HG03280 (cell line): Measurements from ENCODE around the gene CPXM1.
"Not testable (repeated sequence)": the region's sequence is repeated elsewhere in the genome, so short reads cannot be mapped to it uniquely, and the experiment has no call there.

ENCODE experiments used
- ATAC-seq: cut with Tn5 transposase; IDR thresholded peaks from one replicate; pipeline ENCODE4 v1.9.1; 2021; ENCODE audit warnings: mild to moderate bottlenecking, moderate library complexity; ENCODE audit not compliant: unreplicated experiment

Gene CPXM1

GRCh38 chr20:2822073-2822472 lies 21.6 kb upstream of the CPXM1 start:
- no peak for ATAC-seq

DNA sequence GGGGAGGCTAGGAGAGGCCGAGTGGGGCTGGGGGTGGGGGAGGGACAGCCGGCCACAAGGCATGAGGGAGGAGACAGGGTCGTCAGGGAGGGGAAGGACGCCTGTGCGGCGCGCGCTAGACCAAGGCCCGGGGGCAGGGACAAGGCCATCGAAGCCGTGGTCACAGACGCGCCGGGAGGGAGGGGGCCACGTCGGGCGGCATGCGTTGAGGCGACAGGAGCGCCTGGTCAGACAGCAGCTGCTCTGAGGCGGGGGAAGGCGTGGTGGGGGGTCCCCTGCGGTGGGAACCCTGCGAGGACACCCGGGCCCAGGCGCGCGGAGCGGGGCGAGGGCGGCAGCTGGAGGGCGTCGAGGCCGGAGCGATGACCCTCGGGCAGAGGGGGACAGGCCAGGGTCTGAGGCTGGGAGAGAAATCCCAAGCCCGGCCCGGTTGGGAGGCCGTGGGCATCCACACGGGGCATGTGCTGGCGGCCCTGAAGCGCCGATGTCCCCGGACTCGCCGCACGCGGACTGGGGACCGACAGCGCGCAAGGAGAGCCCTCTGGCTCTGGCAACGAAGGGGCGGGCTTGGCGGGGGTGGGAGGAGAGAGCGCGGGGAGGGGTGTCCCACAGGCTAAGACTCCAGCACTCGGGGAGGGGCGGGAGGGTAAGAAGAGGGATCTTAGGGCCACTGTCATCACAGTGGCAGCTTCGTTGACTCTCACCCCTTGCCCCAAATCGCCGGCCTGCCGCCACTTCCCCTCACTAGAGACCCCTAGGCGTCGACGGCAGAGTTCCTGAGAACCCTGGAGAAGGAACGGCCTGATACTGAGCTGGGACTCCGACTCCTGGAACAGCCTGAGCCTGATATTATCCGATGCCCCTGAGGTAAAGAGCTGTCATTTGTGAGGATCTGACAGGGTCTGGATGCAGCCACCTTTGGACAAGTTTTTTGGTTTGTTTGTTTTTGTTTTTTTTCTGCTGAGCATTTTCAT lies 20.8 kb upstream of the CPXM1 start:
- ATAC-seq, result no peak

- no peak for ATAC-seq
These were observed 19.9 kb upstream of the CPXM1 start for GRCh38 chr20:2820084-2820895.

DNA sequence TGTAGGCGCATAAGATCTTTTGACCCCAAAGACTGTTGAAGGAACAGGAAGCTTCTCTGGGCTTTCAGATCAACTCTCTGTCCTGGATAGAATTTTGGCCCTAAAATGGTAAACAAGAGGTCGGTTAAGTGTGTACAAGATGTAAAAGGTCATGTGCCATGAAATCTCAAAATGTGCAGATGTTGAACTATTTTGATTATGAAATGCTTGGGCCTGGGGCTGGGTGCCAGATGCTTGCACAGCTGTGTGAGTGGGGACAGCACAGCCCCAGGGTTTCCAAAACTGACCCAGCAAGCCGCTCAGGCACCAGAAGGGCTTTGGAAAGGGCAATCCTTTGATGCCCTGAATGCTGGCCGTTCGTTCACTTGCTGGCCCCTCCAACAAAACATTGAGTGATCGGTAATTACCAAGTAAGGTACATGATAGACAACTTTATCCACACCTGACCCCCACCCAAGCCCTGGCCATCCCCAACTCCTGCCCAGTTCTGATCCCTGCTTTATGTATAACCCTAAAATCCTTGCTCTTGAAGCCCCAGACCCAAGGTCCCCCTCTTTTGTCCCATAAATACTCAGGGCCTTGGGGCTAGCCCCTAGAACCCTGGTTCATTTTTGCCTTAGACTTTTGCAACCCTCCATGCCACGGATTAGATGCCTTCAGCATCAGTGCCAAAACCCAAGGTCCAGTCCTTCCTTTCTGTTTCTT lies 17.6 kb upstream of the CPXM1 start:
- ATAC-seq, result no peak

- no peak for ATAC-seq
These were observed 16.9 kb upstream of the CPXM1 start for GRCh38 chr20:2817341-2817726.

DNA sequence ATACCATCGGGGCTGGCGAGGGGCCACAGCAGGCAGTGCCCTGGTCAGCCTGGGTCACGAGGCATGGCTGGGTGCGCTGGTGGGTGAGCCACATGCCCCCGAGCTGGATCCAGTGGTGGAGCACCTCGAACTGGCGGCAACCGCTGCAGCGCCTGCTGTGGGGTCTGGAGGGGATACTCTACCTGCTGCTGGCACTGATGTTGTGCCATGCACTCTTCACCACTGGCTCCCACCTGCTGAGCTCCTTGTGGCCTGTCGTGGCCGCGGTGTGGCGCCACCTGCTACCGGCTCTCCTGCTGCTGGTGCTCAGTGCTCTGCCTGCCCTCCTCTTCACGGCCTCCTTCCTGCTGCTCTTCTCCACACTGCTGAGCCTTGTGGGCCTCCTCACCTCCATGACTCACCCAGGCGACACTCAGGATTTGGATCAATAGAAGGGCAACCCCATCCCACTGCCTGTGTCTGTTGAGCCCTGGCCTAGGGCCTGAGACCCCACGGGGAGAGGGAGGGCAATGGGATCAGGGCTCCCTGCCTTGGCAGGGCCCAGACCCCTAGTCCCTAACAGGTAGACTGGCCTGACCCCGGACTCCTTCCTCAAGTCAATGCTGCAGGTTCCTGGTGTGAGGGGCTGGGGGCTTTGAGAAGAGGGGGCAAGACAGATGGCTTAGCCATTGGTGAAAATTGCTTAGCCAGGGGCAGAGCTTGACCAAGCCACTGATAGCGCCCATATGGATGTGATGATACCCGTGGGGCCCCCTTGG lies 16.3 kb upstream of the CPXM1 start:
- ATAC-seq, result no peak

- ATAC-seq, result no peak
These were observed 15.7 kb upstream of the CPXM1 start, which contains the start of gene TMEM239 for GRCh38 chr20:2816030-2816582. TMEM239 (plus strand) TSS chr20:2816364; CDS start chr20:2816555, 191 bp downstream.

- no peak for ATAC-seq
These were observed 14.9 kb upstream of the CPXM1 start for GRCh38 chr20:2815242-2815900.

DNA sequence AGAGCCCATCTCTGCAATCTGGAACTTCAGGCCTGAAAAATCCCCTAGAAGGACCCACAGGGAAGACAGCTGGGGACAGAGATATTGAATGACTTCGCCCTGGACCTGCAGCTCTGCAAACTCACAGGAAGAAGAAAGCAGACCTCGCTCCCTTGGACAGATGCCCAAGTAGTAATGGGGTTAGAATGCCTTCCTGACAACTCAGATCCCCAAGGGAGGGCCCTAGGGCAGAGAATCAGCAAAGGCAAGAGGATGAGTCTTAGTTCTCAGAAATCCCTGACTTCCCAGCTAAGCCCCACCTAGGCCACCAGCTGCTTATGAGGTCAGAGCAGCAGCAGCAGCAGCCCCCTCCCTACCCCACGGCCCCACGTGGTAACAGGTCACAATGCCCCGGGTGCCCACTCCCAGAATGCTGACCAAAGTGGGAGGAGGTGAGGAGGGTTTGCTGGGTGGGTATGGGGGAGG lies 14.2 kb upstream of the CPXM1 start, which contains the start of gene C20orf141:
C20orf141 (plus strand) TSS at position 401 of the 465 bp plus-strand sequence. CDS start 198 bp downstream, outside the sequence.
- no peak for ATAC-seq

DNA sequence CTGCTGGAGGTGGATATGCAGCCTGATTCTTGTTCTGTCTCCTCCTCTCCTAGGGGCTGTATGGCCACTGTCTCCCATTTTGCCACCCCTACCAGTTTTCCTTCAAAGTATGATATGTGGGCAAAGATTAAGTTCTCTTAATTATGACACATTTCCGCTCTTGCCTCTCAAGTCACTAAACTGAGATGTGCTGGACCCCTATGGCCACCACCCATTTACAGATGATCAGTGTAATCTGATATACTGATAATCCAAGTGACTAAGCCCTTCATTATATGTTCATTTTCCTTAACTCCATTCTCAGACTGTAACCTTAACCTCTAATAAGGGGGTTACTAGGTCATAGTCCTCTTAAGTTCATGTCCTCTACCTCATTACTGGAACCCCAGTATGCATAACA lies 13.6 kb upstream of the CPXM1 start:
- ATAC-seq, result no peak

DNA sequence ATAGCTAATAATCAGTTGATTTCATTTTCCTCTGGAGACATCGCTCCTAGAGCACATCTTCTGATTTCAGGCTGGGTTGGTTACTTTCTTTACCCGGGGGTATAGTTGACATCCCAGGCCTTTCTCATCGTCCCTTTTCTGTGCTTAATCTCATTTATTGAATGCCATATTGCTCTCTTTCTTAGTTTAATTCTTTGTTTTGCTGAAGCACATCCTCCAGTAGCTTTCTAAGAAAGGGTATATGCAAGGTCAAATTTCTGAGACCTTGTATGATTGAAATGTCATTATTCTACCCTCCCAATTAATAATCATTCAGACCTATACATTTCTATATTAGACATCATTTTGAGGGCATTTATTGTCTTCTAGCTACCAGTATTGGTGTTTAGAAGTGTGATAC lies 11.8 kb upstream of the CPXM1 start:
- ATAC-seq, result no peak

DNA sequence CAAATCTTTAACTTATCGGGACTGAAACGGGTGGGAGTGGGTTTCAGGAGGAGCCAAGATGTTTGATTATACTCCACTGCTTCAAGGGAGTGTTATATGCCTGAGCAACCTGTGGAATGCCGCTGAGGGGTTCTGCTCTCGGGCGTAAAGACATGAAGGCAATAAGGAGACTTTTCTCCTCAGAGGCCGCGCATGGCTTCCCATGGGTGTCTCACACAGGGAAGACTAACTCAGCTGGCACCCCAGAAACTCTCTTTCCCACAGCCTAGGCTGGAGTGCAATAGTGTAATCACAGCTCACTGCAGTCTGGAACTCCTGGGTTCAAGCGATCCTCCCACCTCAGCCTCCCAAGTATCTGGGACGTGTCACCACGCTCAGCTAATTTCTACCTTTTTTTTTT lies 9.3 kb upstream of the CPXM1 start:
- no peak for ATAC-seq

DNA sequence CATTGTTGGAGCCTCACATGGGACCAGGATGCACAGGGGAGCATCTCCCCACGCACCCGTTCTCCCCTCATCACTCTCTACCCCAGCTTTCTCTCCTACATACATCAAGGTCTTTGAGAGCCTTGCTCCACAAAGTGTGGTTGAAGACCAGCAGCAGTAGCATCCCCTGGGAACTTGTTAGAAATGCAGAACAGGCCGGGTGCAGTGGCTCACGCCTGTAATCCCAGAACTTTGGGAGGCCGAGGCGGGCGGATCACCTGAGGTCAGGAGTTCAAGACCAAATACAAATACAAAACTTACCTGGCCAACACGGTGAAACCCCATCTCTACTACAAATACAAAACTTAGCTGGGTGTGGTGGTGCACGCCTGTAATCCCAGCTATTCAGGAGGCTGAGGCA lies 7.5 kb upstream of the CPXM1 start:
- ATAC-seq, result not testable (repeated sequence)

DNA sequence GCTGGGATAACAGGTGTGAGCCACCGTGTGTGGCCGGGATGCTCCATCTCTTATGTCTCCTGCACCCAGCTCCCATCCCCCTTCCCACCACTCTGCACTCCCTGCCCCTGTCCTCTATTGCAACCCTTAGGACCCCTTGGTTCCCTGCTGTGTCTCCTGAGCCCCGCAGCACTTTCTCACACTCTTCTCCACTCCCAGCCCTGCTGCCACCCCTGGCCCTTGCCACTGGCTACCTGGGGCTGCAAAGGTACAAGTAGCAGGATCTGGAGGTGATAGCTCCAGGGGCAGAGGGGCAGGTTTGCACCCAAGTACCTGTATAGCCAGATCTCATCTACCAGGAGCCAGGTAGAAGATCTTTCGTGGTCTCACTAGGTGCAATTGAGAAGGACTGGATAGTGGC lies 6.6 kb upstream of the CPXM1 start:
- ATAC-seq, result no peak

DNA sequence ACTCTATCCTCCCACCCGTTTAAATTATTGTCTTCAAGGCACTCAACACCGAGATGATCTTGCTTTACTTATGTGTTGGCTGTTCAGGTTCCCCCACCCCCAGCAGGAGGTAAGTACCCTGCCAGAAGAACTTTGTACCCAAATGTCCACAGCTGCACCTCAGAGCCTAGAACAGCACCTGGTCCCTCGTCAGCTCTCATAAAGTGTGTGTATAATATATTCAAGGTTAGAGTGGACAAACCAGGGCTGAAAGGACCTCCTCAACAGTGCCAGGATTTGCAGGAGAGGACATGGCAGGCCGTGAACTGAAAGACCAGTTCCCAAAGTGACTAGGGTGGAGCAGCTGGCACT lies 5.9 kb upstream of the CPXM1 start:
- ATAC-seq, result no peak

- ATAC-seq, result no peak
These were observed 5.4 kb upstream of the CPXM1 start for GRCh38 chr20:2805689-2806350.

DNA sequence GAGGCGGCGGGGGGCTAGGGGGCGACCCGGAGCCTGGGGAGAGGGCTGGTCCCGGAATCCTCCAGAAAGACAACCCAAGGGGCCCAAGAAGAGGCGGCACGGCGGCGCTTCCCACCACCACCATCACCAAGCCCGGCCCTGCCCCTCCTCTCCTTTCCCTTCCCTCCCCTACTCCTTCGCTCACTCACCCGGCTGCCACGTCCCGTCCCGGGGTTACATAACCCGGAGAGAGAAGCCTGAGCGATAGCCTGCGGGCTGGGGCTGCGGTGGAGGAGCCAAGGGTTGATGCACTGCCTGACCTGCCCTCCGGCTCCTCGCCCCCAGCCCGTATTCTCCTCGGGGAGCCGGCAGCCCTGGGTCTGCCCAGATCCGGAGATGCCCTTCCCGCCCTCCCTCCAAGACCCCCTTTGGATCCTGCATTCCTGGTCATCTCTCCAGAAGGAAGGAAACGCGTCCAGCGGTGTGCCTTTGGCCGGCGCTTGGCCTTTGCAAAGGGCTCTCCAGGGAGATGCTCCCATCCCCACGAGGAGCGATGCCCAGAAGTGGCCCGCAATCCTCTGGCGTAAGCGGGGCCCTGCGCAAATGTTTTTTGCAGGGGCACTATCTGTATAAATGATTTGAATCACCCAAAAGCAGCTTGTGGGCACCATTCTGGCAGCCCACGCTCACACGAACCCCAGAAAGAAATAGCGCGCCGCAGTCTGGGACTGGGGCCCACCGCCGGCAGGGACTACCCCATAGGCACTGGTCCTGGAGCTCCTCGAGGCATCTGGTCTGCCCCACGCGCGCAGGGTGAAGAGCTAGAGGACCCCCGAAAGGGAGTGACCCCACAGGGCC lies 4.6 kb upstream of the CPXM1 start:
- ATAC-seq, result no peak
